ENCODE results near the gene DCLK2. TPM values are rescaled to one million over a fixed set of nuclear protein-coding genes. Genes with fewer than 3 reads are reported as not detected.

The DCLK2 gene
- total and polyA plus RNA-seq, 2 of the 4 experiments (the other 2 are of a cell fraction) = 11.3 to 15.5 TPM

DNA sequence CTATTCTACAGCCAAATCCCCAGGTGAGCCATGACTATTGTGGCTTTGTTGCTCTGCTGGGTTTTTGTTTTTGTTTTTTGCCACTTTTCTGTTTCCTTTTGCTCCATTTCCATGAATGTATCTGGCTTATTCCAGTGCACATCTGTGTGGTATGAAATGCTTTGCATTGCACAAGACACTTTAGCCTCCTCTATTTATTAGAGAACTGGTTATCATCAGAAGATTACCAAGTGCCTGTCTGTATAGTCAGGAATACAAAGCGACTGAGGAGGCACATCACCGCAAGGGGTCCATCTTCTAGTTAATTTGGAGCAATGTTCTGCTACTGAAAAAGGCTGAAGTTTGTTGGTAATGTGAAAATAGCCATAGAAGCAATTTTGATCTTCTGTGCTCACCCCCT lies 120.8 kb downstream of the DCLK2 start:
- Histone ChIP-seq H2BK15ac (ENCODE audit: low read depth, low read length) (no peak overlapping the region), H3K27me3 (ENCODE audit: control insufficient read depth, insufficient read depth, low read length) (no peaks in the 10 kb centered on the region), H3K27ac (ENCODE audit: insufficient read depth, low read length) (no peak overlapping the region), H3K79me1 (ENCODE audit: low read depth in 1 of 2, low read length in 2 of 2) (peaks cover 3 to 5% of the 10 kb centered on the region in 2 experiments; a peak in 2 of 4 replicates), H3K4me3 (ENCODE audit: insufficient read depth, low read depth, low read length) (no peak overlapping the region), H2AFZ (replicated peaks; ENCODE audit: low read length, poor library complexity) (no peak overlapping the region), H3K18ac (ENCODE audit: low read depth, low read length) (no peak overlapping the region), H4K5ac (ENCODE audit: low read depth, low read length) (no peak overlapping the region), H4K20me1 (ENCODE audit: insufficient read depth, low read length) (no peaks in the 10 kb centered on the region), H3K23ac (ENCODE audit: low read depth, low read length) (no peak overlapping the region), H3K56ac (ENCODE audit: extremely low read depth, insufficient read depth, low read length) (no peak overlapping the region), H3K9ac (ENCODE audit: low read depth, low read length) (no peak overlapping the region), H3K9me3 (ENCODE audit: control insufficient read depth, insufficient read depth, low read length) (no peaks in the 10 kb centered on the region), H3K9me1 (ENCODE audit: insufficient read depth, low read length) (no peaks in the 10 kb centered on the region), H2BK5ac (ENCODE audit: low read depth, low read length, poor library complexity, severe bottlenecking) (no peak overlapping the region), H2BK20ac (ENCODE audit: low read depth, low read length) (no peak overlapping the region), H3K4me1 (ENCODE audit: control insufficient read depth, insufficient read depth, low read length) (no peaks in the 10 kb centered on the region), H2BK120ac (ENCODE audit: low read depth, low read length) (no peak overlapping the region), H3K14ac (replicated peaks; ENCODE audit: low read depth, low read length) (no peak overlapping the region), H3K4ac (ENCODE audit: low read depth, low read length) (no peak overlapping the region), H4K91ac (ENCODE audit: insufficient read depth, low read depth, low read length) (no peak overlapping the region), H2AK5ac (ENCODE audit: low read depth, low read length) (no peak overlapping the region), H4K8ac (ENCODE audit: low read depth in 2 of 2, low read length in 2 of 2) (no peak overlapping the region), H2AK9ac (replicated peaks; ENCODE audit: low read depth, low read length, poor library complexity) (no peak overlapping the region), H3K36me3 (ENCODE audit: control insufficient read depth, insufficient read depth, low read length) (0 out of 2 replicates have a peak, but pooled peaks cover 3% of the 10 kb centered on the region), H3K4me2 (ENCODE audit: low read depth, low read length) (no peak overlapping the region)
- BruUV-seq (replicated peaks) = no TSS peak
- ATAC-seq (ENCODE audit: low read depth) (no peak), DNase-seq (no peak)
- TF ChIP-seq FOS (IDR thresholded peaks at IDR 0.05; ENCODE audit: low read depth, low read length) (no peak), RFX5 (IDR thresholded peaks at IDR 0.05; ENCODE audit: low read depth, low read length) (no peak), CHD1 (IDR thresholded peaks at IDR 0.05; ENCODE audit: low read depth, low read length) (no peak), CEBPB (IDR thresholded peaks at IDR 0.05; ENCODE audit: low read depth, low read length) (no peak), POLR2A (IDR thresholded peaks at IDR 0.05; ENCODE audit: low read depth, low read length) (no peak), RCOR1 (IDR thresholded peaks at IDR 0.05; ENCODE audit: insufficient replicate concordance, low read length) (no peak)
- TF ChIP-seq, protein P1, sequence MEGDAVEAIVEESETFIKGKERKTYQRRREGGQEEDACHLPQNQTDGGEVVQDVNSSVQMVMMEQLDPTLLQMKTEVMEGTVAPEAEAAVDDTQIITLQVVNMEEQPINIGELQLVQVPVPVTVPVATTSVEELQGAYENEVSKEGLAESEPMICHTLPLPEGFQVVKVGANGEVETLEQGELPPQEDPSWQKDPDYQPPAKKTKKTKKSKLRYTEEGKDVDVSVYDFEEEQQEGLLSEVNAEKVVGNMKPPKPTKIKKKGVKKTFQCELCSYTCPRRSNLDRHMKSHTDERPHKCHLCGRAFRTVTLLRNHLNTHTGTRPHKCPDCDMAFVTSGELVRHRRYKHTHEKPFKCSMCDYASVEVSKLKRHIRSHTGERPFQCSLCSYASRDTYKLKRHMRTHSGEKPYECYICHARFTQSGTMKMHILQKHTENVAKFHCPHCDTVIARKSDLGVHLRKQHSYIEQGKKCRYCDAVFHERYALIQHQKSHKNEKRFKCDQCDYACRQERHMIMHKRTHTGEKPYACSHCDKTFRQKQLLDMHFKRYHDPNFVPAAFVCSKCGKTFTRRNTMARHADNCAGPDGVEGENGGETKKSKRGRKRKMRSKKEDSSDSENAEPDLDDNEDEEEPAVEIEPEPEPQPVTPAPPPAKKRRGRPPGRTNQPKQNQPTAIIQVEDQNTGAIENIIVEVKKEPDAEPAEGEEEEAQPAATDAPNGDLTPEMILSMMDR (conservative IDR thresholded peaks at IDR 0.05; ENCODE audit: low read depth, low read length) = no peak
- TF ChIP-seq, protein P2, sequence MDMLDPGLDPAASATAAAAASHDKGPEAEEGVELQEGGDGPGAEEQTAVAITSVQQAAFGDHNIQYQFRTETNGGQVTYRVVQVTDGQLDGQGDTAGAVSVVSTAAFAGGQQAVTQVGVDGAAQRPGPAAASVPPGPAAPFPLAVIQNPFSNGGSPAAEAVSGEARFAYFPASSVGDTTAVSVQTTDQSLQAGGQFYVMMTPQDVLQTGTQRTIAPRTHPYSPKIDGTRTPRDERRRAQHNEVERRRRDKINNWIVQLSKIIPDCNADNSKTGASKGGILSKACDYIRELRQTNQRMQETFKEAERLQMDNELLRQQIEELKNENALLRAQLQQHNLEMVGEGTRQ (IDR thresholded peaks at IDR 0.05; ENCODE audit: low read depth, low read length) = no peak
- POLR2A ChIA-PET (ENCODE audit: unreplicated experiment) = no interaction called here
- dilution Hi-C loops (cut with HindIII; ENCODE audit: low sequenced_read_pairs, unreplicated experiment) (no loop called here), in situ Hi-C loops (cut with MboI; ENCODE audit: low sequenced_read_pairs) (no loop called here), intact Hi-C loops (cut with micrococcal nuclease) (no loop called here)
- no CpG with 5 or more reads among the region's 2 CpGs for WGBS, 2 experiments (ENCODE audit: extremely low coverage in 2 of 2, insufficient read length in 1 of 2)
- CTCF ChIA-PET = interaction anchor here (3.1 kb wide), 1 partner anchor 10 kb away, joined by 13 read pairs; no protein-coding TSS in a partner anchor

Data from IMR-90 (cell line).